Limb (tissue), 2 donors: ENCODE measurements around the gene DHRS2.

Experiments
- DNase-seq, 2 donors: peaks; one replicate each; pipeline ENCODE4 v3.0.0-alpha.2; 2016; ENCODE audit errors: extremely low spot score in 2 of 2

Gene DHRS2

DNA sequence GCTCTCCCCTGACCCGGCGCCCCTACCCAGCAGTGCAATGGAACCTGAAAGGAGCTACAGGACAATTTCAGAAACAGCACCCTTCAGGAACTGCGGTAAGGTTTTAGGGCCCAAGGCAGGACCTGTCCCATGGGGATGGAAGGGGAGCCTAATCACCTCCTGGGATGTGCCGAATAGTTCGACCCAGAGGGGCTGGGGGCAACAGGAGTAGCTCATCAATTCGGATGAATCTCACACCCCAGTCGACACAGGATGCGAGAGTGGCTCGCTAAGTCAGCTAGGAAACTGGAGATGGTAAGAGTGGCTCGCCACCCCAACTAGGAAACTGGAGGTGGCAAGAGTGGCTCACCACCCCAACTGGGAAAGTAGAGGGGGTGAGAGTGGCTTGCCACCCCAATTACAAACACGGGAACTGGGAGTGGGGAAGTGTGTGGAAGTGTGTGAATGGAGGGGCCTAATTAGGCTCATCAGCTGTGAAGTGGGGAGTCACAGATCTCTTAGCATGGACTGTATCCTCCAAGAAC lies 57.1 kb downstream of the DHRS2 start:
- no peak for DNase-seq

DNA sequence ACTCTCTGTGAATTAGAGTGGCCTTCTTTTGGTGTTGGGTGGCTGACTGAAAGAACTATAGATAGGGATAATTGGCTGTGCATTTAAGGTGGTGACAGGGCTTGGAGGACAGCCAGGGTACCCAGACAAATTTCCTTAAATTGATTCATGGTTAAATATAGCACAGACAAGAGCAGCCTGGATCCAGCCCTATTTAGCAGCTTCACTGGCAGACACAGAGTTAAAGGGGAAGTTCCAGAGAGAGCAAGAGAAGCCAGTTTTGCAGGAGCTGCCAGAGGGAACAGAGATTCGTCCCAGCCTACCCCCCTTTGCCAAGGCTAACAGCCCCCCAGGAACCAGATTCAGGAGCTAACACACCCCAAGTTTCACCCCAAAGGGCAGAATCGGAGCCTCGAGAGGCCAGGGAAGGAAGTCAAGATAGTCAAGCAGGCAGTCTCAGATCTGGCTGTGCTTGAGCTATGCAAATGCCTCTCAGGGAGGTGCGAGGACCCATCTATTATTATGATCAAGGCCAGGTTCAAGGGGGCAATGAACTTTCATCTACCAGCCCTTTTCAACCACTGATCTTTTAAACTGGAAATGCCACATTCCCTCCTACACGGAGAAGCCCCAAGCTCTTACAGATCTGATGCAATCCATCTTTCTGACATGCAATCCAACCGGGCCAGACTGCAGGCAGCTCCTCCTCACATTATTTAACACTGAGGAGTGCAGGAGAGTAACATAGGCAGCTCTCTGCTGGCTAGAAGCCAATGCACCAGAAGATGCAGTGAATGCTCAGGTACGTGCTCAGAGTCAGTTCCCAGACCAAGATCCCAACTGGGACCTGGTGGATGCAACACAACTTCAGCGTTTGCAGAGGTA lies 58.2 kb downstream of the DHRS2 start:
- DNase-seq: peak; percentile 7 to 41
